B cell (primary cell): ENCODE results near the gene ANKDD1B.

ENCODE experiments used
- EZH2 ChIP-seq: IDR thresholded peaks from 2 replicates; pipeline ENCODE4 v1.6.1; 2012; ENCODE audit warnings: borderline replicate concordance, low read depth, mild to moderate bottlenecking, moderate library complexity, low read length; ENCODE audit not compliant: insufficient read depth, poor library complexity, severe bottlenecking
- TF ChIP-seq, protein P1 (sequence below): fragments of 200-600 bp; IDR thresholded peaks from one replicate; pipeline ENCODE4 v1.8.0; 2022; ENCODE audit warnings: antibody characterized with exemption, mild to moderate bottlenecking

DNA sequence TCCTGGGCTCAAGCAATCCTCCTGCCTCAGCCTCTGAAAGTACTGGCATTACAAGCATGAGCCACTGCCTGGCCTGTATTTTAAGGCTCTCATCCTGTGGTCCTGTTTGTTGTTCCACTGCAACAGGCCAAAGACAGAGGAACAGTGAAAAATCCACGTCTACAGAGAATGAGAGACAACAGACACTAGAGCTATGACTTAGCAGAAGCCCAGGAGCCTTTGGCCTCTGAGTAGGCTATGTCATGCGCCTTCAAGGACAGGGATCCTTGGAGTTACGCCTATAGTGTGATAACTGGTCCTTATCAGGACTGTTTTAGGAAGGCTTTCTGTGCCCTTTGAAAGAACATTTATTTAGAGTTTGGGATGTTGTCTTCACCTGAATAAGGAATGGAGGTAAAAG is 95.5 kb downstream of the ANKDD1B start:
- TF ChIP-seq, protein P1, sequence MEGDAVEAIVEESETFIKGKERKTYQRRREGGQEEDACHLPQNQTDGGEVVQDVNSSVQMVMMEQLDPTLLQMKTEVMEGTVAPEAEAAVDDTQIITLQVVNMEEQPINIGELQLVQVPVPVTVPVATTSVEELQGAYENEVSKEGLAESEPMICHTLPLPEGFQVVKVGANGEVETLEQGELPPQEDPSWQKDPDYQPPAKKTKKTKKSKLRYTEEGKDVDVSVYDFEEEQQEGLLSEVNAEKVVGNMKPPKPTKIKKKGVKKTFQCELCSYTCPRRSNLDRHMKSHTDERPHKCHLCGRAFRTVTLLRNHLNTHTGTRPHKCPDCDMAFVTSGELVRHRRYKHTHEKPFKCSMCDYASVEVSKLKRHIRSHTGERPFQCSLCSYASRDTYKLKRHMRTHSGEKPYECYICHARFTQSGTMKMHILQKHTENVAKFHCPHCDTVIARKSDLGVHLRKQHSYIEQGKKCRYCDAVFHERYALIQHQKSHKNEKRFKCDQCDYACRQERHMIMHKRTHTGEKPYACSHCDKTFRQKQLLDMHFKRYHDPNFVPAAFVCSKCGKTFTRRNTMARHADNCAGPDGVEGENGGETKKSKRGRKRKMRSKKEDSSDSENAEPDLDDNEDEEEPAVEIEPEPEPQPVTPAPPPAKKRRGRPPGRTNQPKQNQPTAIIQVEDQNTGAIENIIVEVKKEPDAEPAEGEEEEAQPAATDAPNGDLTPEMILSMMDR: no peak
- no peak for TF ChIP-seq EZH2
